ENCODE data around the gene ELAVL2.

DNA sequence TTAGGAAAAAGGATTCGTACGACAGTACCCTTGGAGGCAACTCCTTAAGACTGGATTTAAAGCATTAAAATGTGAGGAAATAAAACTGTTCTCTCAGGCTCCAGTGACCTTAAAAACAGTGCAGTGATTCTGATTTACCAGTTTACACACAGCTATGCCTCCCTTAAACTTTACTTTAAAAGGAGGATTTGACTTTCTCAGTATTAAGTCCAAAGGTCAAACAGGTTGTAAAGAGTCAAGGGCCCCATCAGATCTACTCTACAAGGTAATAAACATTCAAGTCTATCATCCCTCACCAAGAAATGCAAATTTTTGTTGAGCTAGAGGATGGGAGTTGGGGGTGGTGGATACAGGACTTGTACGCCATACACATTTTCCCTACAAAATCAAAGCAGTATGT, 75.2 kb downstream of the ELAVL2 start:
- TF ChIP-seq, protein P1, sequence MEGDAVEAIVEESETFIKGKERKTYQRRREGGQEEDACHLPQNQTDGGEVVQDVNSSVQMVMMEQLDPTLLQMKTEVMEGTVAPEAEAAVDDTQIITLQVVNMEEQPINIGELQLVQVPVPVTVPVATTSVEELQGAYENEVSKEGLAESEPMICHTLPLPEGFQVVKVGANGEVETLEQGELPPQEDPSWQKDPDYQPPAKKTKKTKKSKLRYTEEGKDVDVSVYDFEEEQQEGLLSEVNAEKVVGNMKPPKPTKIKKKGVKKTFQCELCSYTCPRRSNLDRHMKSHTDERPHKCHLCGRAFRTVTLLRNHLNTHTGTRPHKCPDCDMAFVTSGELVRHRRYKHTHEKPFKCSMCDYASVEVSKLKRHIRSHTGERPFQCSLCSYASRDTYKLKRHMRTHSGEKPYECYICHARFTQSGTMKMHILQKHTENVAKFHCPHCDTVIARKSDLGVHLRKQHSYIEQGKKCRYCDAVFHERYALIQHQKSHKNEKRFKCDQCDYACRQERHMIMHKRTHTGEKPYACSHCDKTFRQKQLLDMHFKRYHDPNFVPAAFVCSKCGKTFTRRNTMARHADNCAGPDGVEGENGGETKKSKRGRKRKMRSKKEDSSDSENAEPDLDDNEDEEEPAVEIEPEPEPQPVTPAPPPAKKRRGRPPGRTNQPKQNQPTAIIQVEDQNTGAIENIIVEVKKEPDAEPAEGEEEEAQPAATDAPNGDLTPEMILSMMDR (IDR thresholded peaks at IDR 0.05; ENCODE audit: poor library complexity, severe bottlenecking) = no peak
- TF ChIP-seq RAD21 (conservative IDR thresholded peaks at IDR 0.05) = no peak
- no peak for TF ChIP-seq POLR2AphosphoS5 (IDR thresholded peaks at IDR 0.05)
- TF ChIP-seq SMC3 (conservative IDR thresholded peaks at IDR 0.05; ENCODE audit: poor library complexity) = no peak
